Thoracic aorta (tissue), 2 donors: ENCODE results near the gene GATA5. TPM values are rescaled to one million over a fixed set of nuclear protein-coding genes. Genes with fewer than 3 reads are reported as not detected.

Experiments
- ATAC-seq: fragments of 150-250 bp; one replicate; pipeline ENCODE4 v1.8.0; 2017; ENCODE audit warnings: low read depth; ENCODE audit not compliant: insufficient number of reproducible peaks, low FRiP score
- DNase-seq: peaks from one replicate; pipeline ENCODE4 v3.0.0-alpha.2; 2020; ENCODE audit warnings: low spot score
- H3K27ac ChIP-seq, 2 donors: fragments of 200-600 bp; sonication (generic); 1 replicate in 1 of 2; 2 replicates in 1 of 2; pipeline ENCODE4 v1.5.1; 2016; ENCODE audit warnings: mild to moderate bottlenecking in 2 of 2, moderate library complexity in 2 of 2
- H3K27me3 ChIP-seq: fragments of 200-600 bp; sonication (generic); replicated peaks from 2 replicates; pipeline ENCODE4 v1.6.0; 2016; ENCODE audit warnings: mild to moderate bottlenecking; ENCODE audit not compliant: insufficient read depth
- H3K36me3 ChIP-seq: fragments of 200-600 bp; sonication (generic); one replicate; pipeline ENCODE4 v1.5.1; 2016
- H3K4me1 ChIP-seq, 2 donors: fragments of 200-600 bp; sonication (generic); 1 replicate in 1 of 2; 2 replicates in 1 of 2; pipeline versions ENCODE4 v1.5.1 to v1.6.0; 2016; ENCODE audit warnings: low read depth in 2 of 2, mild to moderate bottlenecking in 1 of 2; ENCODE audit not compliant: control insufficient read depth in 1 of 2
- H3K4me3 ChIP-seq: fragments of 200-600 bp; sonication (generic); 2 replicates; pipeline ENCODE4 v1.5.1; 2016; ENCODE audit warnings: mild to moderate bottlenecking
- H3K9me3 ChIP-seq: fragments of 200-600 bp; sonication (generic); 2 replicates; pipeline ENCODE4 v1.5.1; 2016
- total RNA-seq, 2 donors: library from RNA; depleted of rRNA; stranded (reverse); fragments of >200 nt; gene quantifications; one replicate each; pipeline versions ENCODE4 v1.1.0 to v1.2.3, GENCODE V29; 2016
- TF ChIP-seq, protein P1 (sequence below): fragments of 200-600 bp; sonication (generic); IDR thresholded peaks from one replicate; pipeline ENCODE4 v1.5.1; 2019; ENCODE audit warnings: antibody characterized with exemption

The GATA5 gene, protein sequence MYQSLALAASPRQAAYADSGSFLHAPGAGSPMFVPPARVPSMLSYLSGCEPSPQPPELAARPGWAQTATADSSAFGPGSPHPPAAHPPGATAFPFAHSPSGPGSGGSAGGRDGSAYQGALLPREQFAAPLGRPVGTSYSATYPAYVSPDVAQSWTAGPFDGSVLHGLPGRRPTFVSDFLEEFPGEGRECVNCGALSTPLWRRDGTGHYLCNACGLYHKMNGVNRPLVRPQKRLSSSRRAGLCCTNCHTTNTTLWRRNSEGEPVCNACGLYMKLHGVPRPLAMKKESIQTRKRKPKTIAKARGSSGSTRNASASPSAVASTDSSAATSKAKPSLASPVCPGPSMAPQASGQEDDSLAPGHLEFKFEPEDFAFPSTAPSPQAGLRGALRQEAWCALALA
- under 1 TPM in 1 of 2 donors, not detected in 1; 0.27 TPM for total RNA-seq

DNA sequence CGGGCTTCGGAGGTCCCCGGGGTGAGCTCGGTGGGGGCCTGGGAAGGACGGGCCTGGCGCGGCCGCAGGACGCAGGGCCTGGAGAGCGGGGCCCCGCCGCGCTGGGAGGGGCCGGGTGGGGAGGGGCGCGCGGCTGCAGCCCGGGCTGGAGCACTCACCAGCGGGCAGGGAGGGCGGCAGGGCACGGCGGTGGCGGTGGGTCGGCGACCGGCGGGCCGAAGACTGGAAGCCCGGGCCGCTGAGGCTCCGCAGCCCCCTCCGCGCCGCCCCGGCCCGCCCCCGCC lies at the start of gene GATA5:
Gene GATA5 (minus strand): TSS at position 224 of the 284 bp plus-strand sequence. CDS start 474 bp downstream, outside the sequence.
- no peak within 1 kb of the TSS for H3K27ac ChIP-seq

DNA sequence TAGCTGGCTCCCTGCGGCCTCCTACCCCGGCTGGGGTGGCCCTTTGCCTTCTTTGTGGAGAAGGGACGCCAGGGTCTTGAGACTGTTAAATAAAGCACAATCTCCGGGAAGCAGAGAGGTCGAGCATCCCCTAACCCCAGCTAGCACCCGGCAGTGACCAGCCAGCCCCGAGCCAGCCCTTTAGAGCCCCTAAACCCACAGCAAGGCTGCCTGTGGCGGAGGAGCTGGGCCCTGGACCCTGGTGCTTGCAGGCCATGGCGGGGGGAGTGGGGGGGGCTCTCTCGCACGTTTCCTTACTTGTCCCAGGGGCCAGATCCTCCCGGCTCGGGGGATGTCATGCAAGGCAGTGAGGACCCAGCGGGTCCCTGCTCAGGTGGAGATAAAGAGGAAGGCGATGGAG lies 49.2 kb upstream of the GATA5 start:
- no peaks in the 10 kb centered on the region for H3K36me3 ChIP-seq
- ATAC-seq (no peak), DNase-seq (no peak)
- H3K4me3 ChIP-seq, result no peak overlapping the region
- TF ChIP-seq, protein P1, sequence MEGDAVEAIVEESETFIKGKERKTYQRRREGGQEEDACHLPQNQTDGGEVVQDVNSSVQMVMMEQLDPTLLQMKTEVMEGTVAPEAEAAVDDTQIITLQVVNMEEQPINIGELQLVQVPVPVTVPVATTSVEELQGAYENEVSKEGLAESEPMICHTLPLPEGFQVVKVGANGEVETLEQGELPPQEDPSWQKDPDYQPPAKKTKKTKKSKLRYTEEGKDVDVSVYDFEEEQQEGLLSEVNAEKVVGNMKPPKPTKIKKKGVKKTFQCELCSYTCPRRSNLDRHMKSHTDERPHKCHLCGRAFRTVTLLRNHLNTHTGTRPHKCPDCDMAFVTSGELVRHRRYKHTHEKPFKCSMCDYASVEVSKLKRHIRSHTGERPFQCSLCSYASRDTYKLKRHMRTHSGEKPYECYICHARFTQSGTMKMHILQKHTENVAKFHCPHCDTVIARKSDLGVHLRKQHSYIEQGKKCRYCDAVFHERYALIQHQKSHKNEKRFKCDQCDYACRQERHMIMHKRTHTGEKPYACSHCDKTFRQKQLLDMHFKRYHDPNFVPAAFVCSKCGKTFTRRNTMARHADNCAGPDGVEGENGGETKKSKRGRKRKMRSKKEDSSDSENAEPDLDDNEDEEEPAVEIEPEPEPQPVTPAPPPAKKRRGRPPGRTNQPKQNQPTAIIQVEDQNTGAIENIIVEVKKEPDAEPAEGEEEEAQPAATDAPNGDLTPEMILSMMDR, result no peak
- no peaks in the 10 kb centered on the region for H3K4me1 ChIP-seq
- no peaks in the 10 kb centered on the region for H3K27me3 ChIP-seq
- H3K27ac ChIP-seq, result no peak overlapping the region
- H3K9me3 ChIP-seq, result no peaks in the 10 kb centered on the region

More for the DNA sequence above, at the start of gene GATA5:
- H3K9me3 ChIP-seq, result no peaks in the 10 kb centered on the region
- ATAC-seq, result no peak
- no peaks in the 10 kb centered on the region for H3K36me3 ChIP-seq
- TF ChIP-seq, protein P1, result no peak
- peak within 1 kb of the TSS; percentile 59 for H3K4me3 ChIP-seq
- H3K27me3 ChIP-seq, result peaks cover 8% of the 10 kb centered on the region
- DNase-seq, result no peak
- H3K4me1 ChIP-seq, result peaks cover 0 to 16% of the 10 kb centered on the region in 2 donors

DNA sequence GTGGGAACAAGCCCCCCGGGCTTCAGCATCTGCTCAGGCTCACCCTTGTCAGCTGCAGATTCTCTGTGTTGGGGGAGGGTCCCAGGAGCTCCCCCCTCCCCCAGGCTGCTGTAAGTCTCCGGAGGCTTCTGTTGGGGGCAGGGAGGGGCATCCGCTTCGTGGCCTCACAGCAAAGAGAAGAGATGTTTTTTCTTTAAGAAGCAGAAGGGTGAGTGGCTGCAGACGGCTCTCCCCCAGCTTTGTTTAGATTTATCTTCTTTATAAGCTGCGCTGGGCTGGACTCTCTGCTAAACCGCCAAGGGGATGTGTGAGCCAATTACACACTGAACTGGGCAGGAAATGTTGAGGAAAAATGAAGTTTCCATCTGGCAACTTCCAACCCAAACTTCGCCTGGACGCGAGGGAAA lies 48.7 kb upstream of the GATA5 start:
- Histone ChIP-seq H3K9me3 (no peaks in the 10 kb centered on the region), H3K4me1 (no peaks in the 10 kb centered on the region), H3K27me3 (no peaks in the 10 kb centered on the region), H3K4me3 (no peak overlapping the region), H3K27ac (no peak overlapping the region), H3K36me3 (no peaks in the 10 kb centered on the region)
- ATAC-seq, result no peak
- no peak for DNase-seq
- TF ChIP-seq, protein P1, result no peak

DNA sequence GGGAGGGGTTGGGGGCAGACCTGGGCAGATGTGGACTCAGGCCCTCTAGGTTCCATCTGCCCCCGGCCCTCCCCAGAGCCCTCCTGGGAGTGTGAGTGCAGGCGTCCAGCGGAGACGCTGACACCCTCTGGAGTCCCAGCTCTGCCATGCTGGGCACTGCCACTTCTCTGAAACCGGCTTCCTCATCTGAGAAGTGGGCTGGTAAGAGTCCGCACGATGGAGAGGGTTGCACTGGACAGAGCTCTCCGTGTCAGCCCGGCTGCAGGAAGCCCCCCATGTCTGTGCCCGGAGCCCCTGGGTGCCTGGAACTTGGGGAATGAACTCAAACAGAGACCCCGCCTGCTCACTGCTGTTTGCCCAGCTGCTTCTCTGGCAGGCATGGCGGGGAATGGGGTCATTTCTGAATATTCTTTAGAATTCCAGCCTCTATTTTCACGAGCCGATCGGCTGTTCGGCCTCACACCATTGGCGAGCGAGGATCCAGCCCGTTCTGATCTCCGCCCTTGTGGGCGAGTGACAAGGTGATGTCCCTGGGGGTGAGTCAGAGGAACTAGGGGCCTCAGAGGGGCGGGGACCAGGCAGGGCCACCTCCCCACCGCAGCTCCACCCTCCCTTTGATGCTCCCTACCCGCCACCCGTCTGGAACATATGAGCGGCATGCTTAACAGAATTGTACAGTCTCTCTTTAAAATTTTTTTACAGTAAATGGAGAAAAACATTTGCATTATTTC lies 47.8 kb upstream of the GATA5 start:
- Histone ChIP-seq H3K4me1 (no peaks in the 10 kb centered on the region), H3K4me3 (no peak overlapping the region), H3K36me3 (no peaks in the 10 kb centered on the region), H3K27ac (no peak overlapping the region), H3K27me3 (no peaks in the 10 kb centered on the region), H3K9me3 (no peaks in the 10 kb centered on the region)
- ATAC-seq (no peak), DNase-seq (no peak)
- TF ChIP-seq, protein P1, result no peak

DNA sequence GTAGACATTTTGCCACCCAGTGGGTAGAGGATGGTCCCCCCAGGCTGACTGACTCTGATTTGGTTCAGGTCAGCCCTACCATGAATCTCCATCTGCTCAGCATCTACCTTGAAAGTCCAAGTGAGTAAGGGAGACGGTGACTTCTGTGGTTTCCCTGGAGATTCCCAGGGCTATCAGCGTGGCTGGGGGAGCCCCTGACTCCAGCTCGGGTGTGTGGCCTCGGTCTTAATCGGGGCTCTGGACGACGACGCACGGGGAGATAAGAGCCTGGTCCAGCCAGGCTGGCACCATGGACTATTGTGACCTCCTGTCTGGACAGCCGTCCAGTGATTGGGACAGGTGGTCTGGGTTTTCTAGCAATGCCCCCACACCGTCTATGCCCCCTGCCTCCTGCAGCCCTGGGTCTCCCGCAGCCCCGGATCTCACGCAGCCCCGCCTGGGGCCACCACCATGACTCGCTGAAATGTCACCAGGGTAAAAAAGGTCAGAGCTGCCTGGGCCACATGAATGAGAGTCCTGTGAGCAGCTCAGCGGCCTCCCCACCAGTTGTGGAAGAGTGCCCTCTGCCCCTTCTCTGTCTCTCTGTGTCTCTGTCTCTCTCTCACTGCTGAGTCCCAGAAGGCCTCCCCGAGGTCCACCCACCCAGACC lies 47.1 kb upstream of the GATA5 start:
- no peaks in the 10 kb centered on the region for H3K9me3 ChIP-seq
- H3K27me3 ChIP-seq, result no peaks in the 10 kb centered on the region
- H3K4me1 ChIP-seq, result no peaks in the 10 kb centered on the region
- no peak for ATAC-seq
- H3K27ac ChIP-seq, result no peak overlapping the region
- no peak overlapping the region for H3K4me3 ChIP-seq
- DNase-seq, result no peak
- no peaks in the 10 kb centered on the region for H3K36me3 ChIP-seq
- TF ChIP-seq, protein P1, result no peak
